CMK (cell line): ENCODE data around the gene CREB5.

Source experiments
- DNase-seq: peaks from one replicate; pipeline ENCODE4 v3.0.0-alpha.2; 2010; ENCODE audit warnings: low read depth

Gene CREB5

DNA sequence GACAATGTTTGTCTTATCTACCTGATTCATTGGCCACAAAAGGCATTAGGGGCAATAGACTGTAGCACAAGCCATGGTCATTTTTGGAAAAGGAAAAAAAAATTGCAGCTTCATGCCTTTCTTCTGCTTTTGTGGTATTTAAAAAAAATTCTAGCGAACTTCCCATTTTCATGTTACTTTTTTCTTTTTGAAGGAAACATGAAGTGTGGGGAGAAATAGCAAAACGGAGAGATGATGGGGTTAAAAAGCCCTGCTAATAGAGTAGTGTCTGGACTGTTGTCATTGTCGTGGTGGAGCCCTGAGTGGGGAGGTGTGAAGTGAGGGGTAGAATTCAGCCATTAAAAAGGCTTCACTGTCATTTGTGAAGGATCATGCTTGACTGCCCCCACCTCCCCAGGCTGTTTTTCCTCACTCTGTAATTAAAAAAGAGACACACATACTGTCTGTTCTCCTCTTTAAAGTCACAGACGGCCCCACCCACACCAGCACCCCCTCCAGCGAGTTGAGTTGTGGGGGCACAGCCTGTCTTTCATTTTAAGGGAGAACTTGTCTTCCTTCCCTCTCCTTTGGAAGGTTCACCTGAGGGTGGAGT is 272.4 kb downstream of the CREB5 start:
- DNase-seq = no peak

DNA sequence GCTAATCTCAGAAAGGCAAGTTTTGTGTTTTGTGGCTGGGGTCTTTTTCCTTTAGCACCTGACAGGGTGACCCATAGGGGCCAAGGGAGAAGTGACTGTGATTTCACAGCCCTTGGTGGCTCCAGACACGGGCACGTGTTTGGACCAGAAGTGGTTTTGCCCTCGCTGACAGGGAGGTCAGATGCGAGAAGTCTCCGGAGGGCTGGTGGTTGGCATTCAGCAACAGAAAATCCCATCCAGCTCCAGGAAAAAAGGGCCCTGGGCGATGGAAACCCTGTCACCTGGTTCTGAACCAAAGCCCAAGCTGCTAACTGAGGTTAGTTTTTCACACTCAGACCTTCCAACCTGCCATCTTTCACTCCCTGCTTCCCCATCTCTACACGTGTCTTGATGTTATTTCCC is 272.9 kb downstream of the CREB5 start:
- no peak for DNase-seq

DNA sequence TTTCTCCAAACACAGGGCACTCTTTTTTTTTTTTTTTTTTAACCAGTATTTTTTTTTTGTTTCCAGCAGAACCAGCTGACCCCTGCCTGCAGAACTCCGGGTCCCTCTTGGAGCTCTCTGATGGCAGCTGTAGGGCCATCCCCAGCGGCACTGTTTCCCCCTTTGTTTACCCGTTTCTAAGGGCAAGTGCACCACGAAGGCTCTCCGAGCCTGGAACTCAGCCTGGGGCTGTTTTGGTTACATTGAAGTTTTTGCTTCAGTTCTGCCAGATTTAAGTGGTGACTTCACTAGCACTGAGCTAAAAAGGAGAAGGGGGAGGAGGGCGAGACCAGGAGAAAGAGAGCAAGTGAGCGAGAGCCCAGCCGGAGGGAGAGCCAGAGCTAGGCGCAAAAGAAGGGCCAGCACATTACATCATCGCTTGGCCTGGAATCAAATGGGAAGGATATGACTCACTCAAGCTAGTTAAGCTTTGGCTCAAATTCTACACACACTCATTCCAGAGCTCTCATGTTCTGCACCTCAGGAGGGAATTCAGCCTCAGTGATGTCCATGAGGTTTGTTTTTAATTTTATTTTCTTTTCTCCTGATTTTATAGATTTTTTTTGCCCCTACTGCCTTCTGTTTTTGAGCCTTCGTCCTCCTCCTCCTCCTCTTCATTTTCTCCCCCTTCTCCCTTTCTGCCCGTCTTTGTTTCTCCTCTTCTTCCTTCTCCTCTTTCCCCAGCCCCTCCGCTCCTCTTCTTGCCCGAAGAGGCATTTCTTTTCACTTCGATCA is 273.5 kb downstream of the CREB5 start:
- DNase-seq = no peak

DNA sequence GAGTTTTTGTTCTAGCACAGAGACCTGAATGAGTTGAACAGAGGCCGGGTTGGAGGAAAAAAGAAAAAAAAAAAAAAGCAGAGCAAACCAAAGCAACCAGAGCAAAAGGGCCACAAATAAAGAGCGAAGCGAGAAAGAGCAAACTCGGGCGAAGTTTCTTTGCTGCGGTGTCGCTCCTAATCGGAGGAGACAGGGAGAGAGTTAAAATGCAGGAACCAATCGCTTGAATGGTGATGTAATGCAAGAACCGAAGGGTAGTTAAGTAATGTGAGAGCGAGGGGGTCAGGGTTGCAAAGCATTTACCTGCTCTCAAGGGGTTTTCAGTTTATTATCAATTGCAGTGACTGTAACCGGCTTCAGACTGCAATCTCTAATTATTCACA is 274.1 kb downstream of the CREB5 start:
- no peak for DNase-seq

DNA sequence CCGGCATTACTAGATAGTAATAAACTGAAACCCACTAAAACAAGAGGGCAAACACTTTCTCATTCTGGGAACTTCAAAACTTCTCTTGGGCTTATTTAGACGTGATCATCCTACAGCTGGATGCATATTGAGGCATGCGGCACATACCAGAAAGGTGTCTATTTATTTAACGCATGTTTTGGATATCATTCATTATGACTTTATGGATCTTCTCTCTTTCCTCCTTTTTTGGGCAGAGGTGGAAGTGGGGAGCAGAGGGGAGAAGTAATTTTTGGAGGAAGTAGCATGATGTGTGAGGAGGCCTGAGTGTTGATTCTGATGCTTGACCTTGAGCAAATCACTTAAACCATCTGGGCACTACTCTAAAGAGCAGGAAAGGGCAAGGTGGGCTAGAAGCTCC is 275.2 kb downstream of the CREB5 start:
- DNase-seq = no peak

DNA sequence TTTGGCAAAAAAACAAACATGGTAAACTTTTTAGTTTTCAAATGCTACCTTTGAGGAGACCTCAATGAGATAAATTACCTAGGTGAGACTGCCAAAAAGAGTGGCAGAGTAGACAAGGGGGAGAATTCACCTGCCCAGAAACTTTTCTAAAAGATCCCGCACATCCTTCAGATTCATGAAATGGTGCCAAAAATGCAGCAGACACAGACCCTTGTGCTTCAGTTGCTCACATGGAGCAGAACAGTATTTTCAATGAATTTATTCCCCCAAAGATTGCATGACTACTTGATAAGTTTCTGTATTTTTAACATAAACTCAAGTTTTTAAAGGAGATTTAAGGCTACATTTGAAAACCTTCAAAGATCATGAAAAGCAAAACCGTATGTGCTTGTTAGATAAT is 275.9 kb downstream of the CREB5 start:
- no peak for DNase-seq

DNA sequence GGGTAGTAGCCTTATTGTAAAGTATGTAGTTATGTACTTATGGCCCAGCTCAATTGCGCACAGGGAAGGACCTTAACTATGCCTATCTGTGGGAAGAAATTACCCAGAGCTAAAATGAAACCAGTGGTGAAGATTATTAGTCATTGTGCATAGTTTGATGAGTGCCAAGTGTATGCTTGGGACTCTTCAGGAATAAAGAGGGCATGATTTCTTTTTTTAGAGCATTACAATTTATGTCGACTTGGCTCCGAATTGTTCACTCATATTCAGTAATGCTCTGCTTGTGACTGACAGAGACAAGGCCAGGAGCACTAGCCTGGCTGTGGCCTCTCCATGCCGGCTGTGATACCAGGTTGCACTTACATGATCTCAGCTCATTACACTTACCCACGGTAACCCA is 276.3 kb downstream of the CREB5 start:
- no peak for DNase-seq

DNA sequence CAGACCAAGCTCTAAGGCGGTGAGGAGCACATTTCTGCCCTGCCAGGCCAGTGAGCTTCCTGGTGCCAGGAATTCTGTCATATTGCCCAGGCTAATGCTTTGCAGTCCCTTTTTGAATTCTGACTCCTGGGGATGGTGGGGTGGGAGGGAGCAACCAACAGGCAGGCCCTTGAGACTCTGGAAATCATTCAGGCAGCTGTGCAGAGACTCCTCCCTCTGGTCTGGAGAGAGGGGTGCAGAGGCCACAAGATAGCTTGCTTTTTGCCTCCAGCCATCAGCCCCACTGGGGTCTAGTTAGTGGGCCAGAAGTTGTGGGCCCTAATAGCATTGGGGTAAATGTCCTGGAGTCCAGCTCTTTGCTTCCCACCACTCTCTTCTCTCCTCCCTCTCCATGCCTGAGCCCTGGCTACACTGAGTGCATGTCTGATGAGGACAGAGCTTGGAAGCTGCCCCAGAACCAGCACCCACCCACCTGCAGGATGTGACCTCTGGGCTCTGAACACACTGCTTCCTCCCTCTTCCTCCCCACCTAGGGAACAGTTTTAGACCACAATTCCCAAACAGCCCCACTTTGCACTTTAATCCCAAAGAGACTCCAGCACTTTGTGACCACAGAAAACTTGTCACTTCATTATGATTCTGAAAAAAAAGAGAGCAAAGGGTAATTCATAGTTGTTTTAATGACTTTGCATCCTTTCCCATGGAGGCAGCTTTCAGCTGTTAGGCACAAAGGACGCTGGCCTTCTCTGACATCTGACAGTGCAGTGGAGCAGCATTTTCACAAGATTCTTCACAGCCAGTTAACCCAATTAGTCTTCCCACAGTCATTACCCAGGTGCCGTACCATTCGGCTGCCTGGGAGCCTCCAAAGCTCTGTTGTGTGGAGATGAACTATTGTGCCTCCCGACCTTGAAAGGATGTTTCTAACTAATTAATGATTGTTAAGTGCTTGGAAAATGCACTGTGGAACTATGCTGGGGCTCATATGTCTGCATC is 283.3 kb downstream of the CREB5 start:
- no peak for DNase-seq

DNA sequence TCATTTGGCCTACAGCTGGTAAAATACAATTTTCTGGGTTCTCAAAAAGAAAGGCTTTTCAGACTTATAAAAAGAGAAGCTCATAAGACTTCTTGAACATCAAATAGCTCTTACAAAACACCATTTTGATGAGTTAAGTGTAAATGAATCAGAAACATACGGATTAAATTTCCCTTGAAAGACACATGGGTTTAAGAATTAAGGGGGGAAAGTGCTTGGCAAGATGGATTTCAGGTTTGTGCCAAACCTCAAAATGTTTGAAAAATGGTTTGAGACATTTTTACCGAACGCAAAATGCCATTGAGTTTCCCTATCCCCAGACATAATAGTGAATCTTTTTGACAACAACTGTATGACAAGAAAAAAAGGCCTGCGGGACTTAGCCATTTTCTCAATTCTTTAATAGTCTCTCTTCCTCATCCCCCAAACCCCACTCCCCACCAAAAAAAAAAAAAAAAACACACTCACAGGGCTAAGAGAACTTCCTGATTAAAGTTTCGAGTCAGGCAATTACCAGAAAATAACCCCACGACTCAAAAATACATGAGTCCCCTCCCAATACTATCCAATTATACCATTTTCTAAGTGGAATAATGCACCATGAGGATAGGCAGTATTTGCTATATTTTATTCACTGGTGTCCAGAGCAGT is 285.7 kb downstream of the CREB5 start:
- DNase-seq = no peak

DNA sequence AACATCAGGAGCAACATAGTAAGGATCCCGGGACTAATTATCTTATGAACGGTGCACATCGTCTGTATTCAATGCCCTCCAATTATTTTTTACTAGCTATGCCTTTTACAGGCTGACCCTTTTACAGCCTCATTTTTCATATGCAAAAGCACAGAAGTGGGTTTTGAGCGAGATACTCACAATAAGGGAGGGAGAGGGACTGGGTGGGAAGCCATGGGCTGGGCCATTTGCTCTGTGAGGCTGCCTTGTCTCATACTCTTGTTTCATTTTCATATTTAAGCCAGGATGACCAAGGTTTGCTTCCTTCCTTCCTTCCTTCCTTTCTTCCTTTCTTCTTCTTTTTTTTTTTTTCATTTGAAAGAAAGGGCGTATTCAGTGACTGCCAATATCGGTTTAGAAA is 286.5 kb downstream of the CREB5 start:
- no peak for DNase-seq

DNA sequence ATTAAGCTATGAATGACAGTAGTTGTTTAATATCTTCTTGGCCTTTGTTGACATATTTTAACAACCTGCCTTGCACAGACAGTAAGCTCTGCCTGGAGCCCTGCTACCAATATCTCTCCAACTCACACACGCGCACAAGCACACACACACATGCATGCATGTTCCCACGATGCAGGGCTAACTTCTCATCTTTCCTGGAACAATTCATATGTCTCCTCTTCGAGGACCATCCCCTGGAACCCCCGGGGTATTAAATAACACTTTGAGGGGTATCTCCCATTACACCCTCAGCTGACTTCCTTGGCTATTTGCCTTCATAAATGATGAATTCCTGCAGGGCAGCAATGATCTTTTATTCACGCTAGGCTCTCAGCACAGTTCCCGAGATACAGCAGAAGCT is 287.8 kb downstream of the CREB5 start:
- no peak for DNase-seq

DNA sequence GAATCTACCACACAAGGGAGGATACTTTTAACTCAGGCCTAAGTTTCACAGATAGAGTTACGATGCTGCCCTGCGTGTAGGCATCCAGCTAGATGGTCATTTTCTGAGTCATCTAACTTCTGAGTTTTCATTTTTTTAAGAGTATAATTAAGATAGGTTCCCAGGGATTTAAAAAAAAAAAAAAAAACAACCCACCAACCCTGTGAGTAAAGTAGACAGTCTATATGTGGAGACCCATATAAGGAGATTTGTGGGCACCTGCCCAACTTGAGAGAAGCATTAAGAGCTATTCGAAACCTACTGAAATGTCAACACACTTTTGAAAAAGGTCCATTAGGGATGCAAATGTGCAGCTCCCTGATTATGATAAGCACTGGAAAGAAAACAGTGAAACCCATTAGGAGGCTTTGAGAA is 288.5 kb downstream of the CREB5 start:
- no peak for DNase-seq

DNA sequence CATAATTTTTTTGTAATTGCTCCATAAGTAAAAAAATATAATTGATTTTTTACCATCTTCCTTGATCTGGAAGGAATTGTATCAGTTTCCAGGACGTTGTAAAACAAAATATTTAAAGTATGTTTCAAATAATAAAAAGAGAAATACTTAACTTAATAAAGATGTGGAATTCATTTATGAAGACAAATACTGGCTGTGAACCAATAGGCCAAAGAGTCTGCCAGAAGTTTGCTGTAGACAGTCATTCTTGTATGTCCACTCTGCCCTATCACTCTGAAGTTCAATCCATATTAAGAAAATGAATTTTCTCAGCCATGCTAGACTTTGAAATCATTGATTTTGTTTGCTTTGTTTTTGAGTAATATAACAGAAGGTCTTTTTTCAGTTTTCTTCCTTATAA is 289.4 kb downstream of the CREB5 start:
- DNase-seq = no peak

DNA sequence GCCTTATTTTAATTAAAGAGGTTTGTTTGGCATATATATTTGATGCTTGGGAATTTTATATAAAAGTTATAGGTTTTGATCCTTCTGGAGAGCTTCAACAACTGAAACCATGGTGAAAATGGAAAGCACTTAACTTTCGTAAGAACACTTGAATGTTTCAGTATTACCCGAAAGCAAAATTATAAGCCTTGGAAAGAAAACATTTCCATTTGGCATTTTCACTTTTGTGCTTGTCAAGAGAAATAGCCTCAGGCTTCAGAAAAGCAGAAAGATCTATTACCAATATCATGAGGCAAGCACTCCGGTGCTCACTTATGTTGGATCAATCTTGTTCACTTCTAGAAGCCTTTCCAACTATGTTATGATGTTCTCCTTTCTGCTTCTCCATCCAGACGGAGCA is 289.9 kb downstream of the CREB5 start:
- no peak for DNase-seq

DNA sequence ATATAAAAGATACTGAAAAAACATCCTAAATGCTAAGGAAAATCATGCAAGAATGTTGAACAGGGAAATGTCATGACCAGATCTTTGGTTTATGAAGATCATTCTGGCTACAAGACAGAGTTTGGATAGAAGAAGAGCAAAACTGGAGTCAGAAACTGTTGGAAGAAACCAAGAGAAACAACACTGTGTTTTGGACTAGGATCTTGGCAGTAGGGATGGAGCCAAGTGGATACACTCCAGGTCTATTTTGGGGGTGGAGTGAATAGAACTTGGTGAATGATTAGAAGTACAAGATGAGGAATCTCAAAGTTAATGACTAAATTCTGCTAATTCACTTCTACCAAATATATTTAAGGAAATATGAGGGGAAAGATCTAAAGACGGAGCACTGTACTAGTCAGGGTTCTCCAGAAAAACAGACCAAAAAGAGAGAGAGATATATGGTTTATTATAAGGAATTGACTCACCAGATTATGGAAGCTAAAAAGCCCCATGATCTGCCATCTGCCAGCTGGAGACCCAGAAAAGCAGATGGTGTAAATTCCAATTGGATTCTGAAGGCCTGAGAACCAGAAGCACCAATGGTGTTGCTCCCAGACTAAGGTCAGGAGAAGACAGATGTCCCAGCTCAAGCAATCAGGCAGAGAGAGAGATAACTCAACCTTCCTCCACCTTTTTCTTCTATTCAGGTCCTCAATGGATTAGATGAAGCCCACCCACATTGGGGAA is 290.9 kb downstream of the CREB5 start:
- no peak for DNase-seq

DNA sequence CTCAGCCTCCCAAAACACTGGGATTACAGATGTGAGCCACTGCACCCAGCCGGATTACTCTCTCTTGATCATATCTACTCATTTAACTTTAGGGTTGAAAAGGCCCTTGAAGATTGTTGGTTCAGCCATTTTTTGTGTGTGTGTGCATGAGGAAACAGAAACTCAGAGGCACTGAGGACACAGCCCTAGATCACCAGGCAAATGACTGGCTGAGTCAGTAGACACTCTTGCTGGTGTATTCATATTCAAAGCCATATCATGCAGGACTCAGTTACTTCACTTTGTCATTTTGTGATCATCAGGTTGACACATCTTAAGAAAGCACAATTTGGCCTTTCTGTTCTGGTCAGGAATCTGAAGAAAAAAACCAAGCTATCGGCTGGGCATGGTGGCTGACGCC is 292.4 kb downstream of the CREB5 start:
- no peak for DNase-seq

DNA sequence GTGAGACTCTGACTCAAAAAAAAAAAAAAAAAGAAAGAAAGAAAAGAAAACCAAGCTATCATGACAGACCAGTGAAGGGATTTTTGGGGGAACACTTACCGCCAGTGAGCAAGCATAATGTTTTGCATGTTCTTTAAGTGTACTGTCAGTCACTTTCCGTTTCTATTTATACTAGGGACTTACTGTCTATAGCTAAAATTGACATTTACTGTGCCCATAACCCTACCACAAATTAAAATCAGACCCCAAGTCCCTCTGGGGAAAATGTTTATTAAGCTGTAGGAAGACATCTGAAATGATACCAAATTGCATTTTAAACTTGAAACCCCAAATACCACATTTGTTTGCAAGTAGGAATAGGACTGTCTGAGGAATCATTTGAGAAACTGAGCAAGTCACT is 293.0 kb downstream of the CREB5 start:
- DNase-seq = no peak

DNA sequence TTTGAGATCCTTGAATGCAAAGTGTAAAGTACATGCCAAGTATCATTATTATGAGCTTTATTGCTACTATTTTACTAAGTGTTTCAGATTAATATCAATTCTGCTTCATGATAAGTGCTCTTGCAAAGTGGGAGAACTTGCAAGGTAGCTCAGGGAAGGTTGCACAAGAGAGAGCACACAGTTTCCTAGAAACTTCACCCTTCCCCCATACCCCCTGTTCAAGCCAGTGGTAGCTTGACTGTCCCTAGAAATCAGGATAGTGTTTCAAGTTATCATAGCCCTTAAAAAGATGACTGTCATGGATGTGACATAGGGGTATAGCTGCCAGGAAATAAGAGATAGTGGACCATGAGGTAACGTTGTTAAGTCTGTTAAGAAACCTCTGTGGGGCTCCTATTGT is 294.3 kb downstream of the CREB5 start:
- no peak for DNase-seq

DNA sequence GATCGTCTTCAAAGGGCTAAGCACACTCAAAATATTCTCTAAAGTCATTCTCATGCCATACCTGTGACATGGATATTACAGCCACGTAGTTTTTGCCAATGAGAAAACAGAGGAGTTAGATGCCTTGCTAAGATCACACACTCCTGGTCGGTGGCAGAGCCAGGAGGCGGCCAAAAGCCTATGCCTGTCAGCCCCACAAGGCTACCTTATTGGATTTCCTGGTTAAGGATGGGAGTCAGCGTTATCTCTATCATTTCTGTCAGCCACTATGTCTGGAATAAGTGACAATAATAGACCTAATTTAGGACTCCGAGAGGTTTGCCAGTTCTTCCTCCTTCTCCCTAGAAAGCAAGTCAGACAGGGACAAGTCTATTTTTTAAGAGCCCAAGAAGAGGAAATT is 295.0 kb downstream of the CREB5 start:
- DNase-seq = no peak

DNA sequence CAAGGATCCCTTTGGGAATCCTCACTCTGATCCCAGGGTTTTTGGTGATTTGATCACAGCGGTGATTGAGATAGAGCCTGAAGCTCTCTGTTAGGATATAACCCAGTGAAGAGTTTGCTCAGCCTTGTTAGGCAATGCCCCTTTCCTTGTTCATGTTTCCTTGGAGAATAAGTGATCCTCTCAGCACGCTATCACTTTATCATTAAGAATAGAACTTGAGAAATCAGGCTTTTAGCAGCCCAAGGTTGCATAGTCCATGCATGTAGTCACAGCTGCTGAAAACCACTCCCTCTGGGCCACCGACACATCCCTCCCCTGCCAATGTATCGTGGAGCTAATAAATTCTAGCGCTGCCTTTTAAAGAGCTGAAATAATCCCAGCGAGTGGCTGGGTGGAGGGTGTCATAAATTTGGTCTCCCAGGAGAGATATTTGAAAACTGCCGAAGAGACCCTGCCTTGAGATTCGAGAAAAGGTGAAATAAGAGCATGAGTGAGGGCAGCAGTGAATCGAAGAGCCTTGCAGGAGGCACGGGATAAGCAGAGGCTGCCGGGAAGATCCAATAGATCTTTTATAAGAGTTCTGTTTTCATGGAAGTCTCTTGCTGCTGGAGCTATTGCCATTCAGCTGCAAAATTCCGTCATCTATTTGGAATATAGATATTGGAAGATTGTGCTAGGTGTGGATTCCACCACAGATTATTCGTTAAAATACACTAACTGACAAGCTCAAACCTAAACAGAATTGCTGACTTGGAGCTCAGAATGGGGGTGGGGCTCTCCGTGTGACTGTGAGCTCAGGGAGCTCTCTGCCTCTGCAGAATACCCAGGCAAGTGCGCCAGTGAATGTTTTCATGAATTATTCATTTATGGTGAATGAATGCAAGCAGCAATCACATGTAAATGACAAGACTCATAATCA is 296.0 kb downstream of the CREB5 start:
- DNase-seq = no peak

DNA sequence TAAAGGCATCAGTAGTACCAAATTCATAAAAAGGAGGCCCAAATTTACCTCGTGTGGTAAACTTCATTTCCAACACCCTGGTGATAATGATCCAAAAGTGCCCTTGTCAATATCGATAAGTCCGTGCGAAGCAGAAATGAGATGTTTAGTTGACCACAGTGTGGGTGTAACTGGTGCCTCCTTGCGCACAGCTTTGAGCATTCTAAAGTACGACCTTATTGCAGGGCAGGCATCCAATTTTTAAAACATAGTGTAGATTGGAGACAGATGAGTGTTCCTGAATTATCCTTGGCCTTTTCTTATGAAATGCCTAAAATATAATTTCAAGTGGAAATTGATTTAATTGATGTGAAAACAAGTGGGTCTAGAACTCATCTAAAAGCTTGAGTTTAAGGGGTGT is 297.4 kb downstream of the CREB5 start:
- DNase-seq = no peak
